Choroid plexus epithelial cell (primary cell): ENCODE results near the gene GHRL.

Source experiments
- DNase-seq: peaks from one replicate; pipeline ENCODE4 v3.0.0-alpha.2; 2010; ENCODE audit warnings: low read depth
- H3K4me3 ChIP-seq: 2 replicates; pipeline ENCODE4 v1.5.1; 2011; ENCODE audit warnings: low read depth, mild to moderate bottlenecking, control low read depth, low read length, moderate library complexity
- TF ChIP-seq, protein P1 (sequence below): conservative IDR thresholded peaks from 2 replicates; pipeline ENCODE4 v1.5.1; 2011; ENCODE audit warnings: low read depth, mild to moderate bottlenecking, control low read depth, inconsistent platforms, low read length, moderate library complexity

The GHRL gene

GRCh38 chr3:10328460-10329071 is 35.8 kb upstream of the GHRL start:
- DNase-seq, result no peak
- no peak overlapping the region for H3K4me3 ChIP-seq
- TF ChIP-seq, protein P1, sequence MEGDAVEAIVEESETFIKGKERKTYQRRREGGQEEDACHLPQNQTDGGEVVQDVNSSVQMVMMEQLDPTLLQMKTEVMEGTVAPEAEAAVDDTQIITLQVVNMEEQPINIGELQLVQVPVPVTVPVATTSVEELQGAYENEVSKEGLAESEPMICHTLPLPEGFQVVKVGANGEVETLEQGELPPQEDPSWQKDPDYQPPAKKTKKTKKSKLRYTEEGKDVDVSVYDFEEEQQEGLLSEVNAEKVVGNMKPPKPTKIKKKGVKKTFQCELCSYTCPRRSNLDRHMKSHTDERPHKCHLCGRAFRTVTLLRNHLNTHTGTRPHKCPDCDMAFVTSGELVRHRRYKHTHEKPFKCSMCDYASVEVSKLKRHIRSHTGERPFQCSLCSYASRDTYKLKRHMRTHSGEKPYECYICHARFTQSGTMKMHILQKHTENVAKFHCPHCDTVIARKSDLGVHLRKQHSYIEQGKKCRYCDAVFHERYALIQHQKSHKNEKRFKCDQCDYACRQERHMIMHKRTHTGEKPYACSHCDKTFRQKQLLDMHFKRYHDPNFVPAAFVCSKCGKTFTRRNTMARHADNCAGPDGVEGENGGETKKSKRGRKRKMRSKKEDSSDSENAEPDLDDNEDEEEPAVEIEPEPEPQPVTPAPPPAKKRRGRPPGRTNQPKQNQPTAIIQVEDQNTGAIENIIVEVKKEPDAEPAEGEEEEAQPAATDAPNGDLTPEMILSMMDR, result no peak

DNA sequence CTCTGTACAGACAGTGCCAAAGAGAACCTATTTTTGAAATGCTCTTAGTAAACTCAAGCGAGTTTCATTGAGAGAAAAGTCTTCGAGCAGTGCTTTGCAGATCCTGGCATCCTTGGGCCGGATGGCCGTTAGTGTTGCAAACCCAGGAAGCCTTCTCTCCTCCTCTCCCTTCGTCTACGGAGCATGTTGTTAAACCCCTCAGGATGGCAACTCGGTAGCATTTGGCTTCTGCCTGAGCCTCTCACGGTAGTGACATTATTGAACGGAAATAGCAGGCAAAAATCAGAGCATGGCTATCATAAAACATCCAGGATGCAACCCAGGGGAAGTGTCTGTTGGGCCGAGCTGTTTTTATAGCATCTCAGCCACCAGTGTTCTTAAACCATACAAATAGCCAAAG is 34.8 kb upstream of the GHRL start:
- H3K4me3 ChIP-seq, result no peak overlapping the region
- no peak for DNase-seq
- TF ChIP-seq, protein P1, result no peak

DNA sequence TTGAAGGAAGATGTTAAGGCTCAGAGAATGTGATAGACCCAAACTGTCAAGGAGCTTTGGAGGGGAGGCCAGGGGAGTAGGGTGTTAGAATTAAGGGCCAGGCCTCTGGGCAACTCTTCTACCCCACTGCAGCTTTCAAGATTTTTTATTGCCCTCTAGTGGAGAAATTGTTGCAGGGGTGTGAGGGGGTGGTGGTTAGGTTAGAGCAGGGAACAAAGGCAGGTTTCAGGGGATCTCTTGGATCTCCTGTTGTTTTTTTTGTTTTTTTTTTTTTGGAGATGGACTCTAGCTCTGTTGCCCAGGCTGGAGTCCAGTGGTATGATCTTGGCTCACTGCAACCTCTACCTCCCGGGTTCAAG is 29.6 kb upstream of the GHRL start:
- TF ChIP-seq, protein P1, result peak; percentile 50
- peak; percentile 13 for DNase-seq
- H3K4me3 ChIP-seq, result no peak overlapping the region

DNA sequence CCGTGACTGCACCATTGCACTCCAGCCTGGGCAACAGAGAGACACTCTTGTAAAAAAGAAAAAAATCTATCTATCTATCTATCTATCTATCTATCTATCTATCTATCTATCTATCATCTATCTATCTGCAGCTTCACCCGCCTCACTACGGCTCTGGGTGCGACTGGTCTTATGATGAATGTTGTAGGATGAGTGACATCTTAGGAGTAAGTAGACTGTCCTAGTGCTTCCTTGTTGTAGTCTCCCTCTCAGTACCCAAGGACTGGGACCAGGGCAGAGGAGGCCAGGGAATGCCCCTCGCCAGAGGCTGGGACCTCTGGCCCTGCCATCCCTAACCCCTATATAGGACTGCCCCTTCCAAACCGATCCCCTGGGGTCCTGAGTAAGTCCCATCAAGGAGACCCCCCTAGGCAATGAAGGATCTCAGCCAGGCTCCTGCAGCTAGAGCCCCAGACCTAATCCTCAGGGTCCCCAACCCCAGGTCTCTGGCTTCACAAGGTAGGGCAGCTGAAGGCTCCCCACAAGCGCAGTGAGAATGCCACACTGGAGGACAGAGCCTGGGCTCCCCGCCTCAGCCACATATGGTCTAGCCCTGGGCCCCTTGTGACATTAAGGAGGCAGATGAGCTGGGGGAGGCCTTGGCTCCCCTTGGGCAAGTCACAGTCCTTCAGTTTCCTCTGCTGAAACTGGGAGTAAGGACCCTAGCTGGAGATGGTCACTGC is 29.0 kb upstream of the GHRL start:
- DNase-seq, result no peak
- no peak overlapping the region for H3K4me3 ChIP-seq
- TF ChIP-seq, protein P1, result no peak

DNA sequence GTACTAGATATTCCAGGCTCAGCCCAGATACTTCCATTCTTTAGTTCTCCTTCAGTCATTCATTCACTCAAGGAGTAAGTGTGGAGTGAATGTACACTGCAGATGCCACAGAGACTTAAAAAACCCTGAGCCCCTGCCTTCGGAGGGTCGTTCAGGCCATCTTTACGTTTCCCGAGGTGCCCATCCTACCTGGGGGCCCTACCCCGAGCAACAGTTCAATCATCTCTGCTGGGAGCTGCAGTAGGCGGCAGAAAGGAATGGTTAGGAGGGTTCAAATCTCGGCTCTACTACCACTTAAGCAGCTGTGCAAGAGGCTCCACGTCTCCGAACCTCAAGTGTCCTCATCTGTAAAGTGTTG is 27.6 kb upstream of the GHRL start:
- peak overlapping the region; percentile 100 for H3K4me3 ChIP-seq
- TF ChIP-seq, protein P1, result no peak
- DNase-seq, result no peak

GRCh38 chr3:10319804-10320203 is 27.1 kb upstream of the GHRL start:
- TF ChIP-seq, protein P1, result no peak

GRCh38 chr3:10319251-10319650 is 26.5 kb upstream of the GHRL start:
- TF ChIP-seq, protein P1, result no peak
- H3K4me3 ChIP-seq, result peak overlapping the region; percentile 100
- no peak for DNase-seq

More at GRCh38 chr3:10319804-10320203, 27.1 kb upstream of the GHRL start:
- H3K4me3 ChIP-seq, result peak overlapping the region; percentile 100
- DNase-seq, result peak; percentile 25
